SKM-1 treated with dmso at 0.1 percent for 144 hours (cell line): ENCODE data around the gene C17orf58.
"Not testable (repeated sequence)": the region's sequence is repeated elsewhere in the genome, so short reads cannot be mapped to it uniquely, and the experiment has no call there.

ENCODE experiments used
- DNase-seq: peaks from one replicate; lab custom pipeline; 2025; ENCODE audit not compliant: unreplicated experiment; lab: John Stamatoyannopoulos, UW

Gene C17orf58

GRCh38 chr17:67960276-67960675 lies 36.0 kb downstream of the C17orf58 start:
- not testable (repeated sequence) for DNase-seq

- DNase-seq = no peak
These were observed 36.8 kb downstream of the C17orf58 start for GRCh38 chr17:67959510-67959909.

- DNase-seq = no peak
These were observed 45.3 kb downstream of the C17orf58 start for GRCh38 chr17:67950945-67951344.

GRCh38 chr17:67947325-67947813 lies 48.9 kb downstream of the C17orf58 start:
- no peak for DNase-seq

- no peak for DNase-seq
These were observed 49.8 kb downstream of the C17orf58 start for GRCh38 chr17:67946513-67946912.

- no peak for DNase-seq
These were observed 52.2 kb downstream of the C17orf58 start for GRCh38 chr17:67944035-67944434.

GRCh38 chr17:67942810-67943209 lies 53.5 kb downstream of the C17orf58 start:
- no peak for DNase-seq
